Glutamatergic neuron (in vitro differentiated cells): ENCODE data around the gene SLC35B1. TPM values are rescaled to one million over a fixed set of nuclear protein-coding genes. Genes with fewer than 3 reads are reported as not detected.
"Not testable (repeated sequence)": the region's sequence is repeated elsewhere in the genome, so short reads cannot be mapped to it uniquely, and the experiment has no call there.

ENCODE experiments used
- DNase-seq: peaks from one replicate; pipeline ENCODE4 v3.0.0; 2022
- H3K27ac Mint-ChIP-seq: one replicate; pipeline ENCODE4 v1.8.0; 2020; ENCODE audit warnings: mild to moderate bottlenecking, mixed read lengths, inconsistent platforms; ENCODE audit not compliant: unreplicated experiment
- H3K27me3 Mint-ChIP-seq: one replicate; pipeline ENCODE4 v1.8.0; 2020; ENCODE audit warnings: mild to moderate bottlenecking, moderate library complexity, mixed read lengths, inconsistent platforms; ENCODE audit not compliant: unreplicated experiment
- H3K36me3 Mint-ChIP-seq: one replicate; pipeline ENCODE4 v1.8.0; 2020; ENCODE audit warnings: mild to moderate bottlenecking, mixed read lengths, inconsistent platforms; ENCODE audit not compliant: unreplicated experiment
- H3K4me1 Mint-ChIP-seq: one replicate; pipeline ENCODE4 v1.8.0; 2020; ENCODE audit warnings: mild to moderate bottlenecking, low read depth, mixed read lengths, inconsistent platforms; ENCODE audit not compliant: unreplicated experiment
- H3K4me3 Mint-ChIP-seq: one replicate; pipeline ENCODE4 v1.8.0; 2020; ENCODE audit warnings: mild to moderate bottlenecking, mixed read lengths, inconsistent platforms; ENCODE audit not compliant: unreplicated experiment
- H3K9me3 Mint-ChIP-seq: one replicate; pipeline ENCODE4 v1.8.0; 2020; ENCODE audit warnings: mild to moderate bottlenecking, moderate library complexity, mixed read lengths, inconsistent platforms; ENCODE audit not compliant: unreplicated experiment
- CTCF ChIP-seq: fragments of 200-600 bp; sonication (generic); IDR thresholded peaks from one replicate; pipeline ENCODE4 v1.5.0; 2021; ENCODE audit not compliant: partially characterized antibody, unreplicated experiment
- total RNA-seq: library from RNA; stranded (reverse); fragmentation: NEBNext Ultra II Directional; extraction: Animal tissue kit (Norgen Biotek cat#: 25700); gene quantifications from one replicate; pipeline ENCODE4 v1.2.1, GENCODE V29; 2021; ENCODE audit not compliant: unreplicated experiment

The SLC35B1 gene
- total RNA-seq, 1 donor from 2014 or later = 123 TPM

GRCh38 chr17:49727380-49727779, 19.6 kb upstream of the SLC35B1 start:
- no peak for DNase-seq
- H3K27ac Mint-ChIP-seq = no peak overlapping the region
- peaks cover 35% of the 10 kb centered on the region for H3K4me1 Mint-ChIP-seq
- H3K36me3 Mint-ChIP-seq = peaks cover 9% of the 10 kb centered on the region
- no peak overlapping the region for H3K4me3 Mint-ChIP-seq
- peaks cover 5% of the 10 kb centered on the region for H3K9me3 Mint-ChIP-seq
- H3K27me3 Mint-ChIP-seq = peaks cover 11% of the 10 kb centered on the region
- TF ChIP-seq CTCF = no peak

- no peak for DNase-seq
- Mint-ChIP-seq H3K4me1 (peaks cover 38% of the 10 kb centered on the region), H3K27ac (peak overlapping the region; percentile 80), H3K9me3 (peaks cover 5% of the 10 kb centered on the region), H3K4me3 (peak overlapping the region; percentile 18), H3K27me3 (peaks cover 11% of the 10 kb centered on the region), H3K36me3 (peaks cover 9% of the 10 kb centered on the region)
- TF ChIP-seq CTCF = no peak
Measured at GRCh38 chr17:49725452-49726130, 17.8 kb upstream of the SLC35B1 start.

GRCh38 chr17:49724552-49724951, 16.8 kb upstream of the SLC35B1 start:
- DNase-seq, H3K9me3 Mint-ChIP-seq, H3K36me3 Mint-ChIP-seq: not testable (repeated sequence)
- Mint-ChIP-seq H3K4me1 (peaks cover 38% of the 10 kb centered on the region), H3K27me3 (peaks cover 11% of the 10 kb centered on the region), H3K4me3 (peak overlapping the region; percentile 18), H3K27ac (peak overlapping the region; percentile 99)

- peak overlapping the region; percentile 99 for H3K27ac Mint-ChIP-seq
- TF ChIP-seq CTCF = no peak
- H3K4me1 Mint-ChIP-seq = peaks cover 33% of the 10 kb centered on the region
- peak; percentile 69 for DNase-seq
- peaks cover 9% of the 10 kb centered on the region for H3K36me3 Mint-ChIP-seq
- peak overlapping the region; percentile 74 for H3K4me3 Mint-ChIP-seq
- peaks cover 11% of the 10 kb centered on the region for H3K27me3 Mint-ChIP-seq
- peaks cover 5% of the 10 kb centered on the region for H3K9me3 Mint-ChIP-seq
Measured at GRCh38 chr17:49723423-49723822, 15.7 kb upstream of the SLC35B1 start.

GRCh38 chr17:49722066-49722465, 14.3 kb upstream of the SLC35B1 start:
- peak overlapping the region; percentile 99 for H3K27ac Mint-ChIP-seq
- H3K4me3 Mint-ChIP-seq = no peak overlapping the region
- peaks cover 5% of the 10 kb centered on the region for H3K9me3 Mint-ChIP-seq
- peaks cover 11% of the 10 kb centered on the region for H3K27me3 Mint-ChIP-seq
- no peak for DNase-seq
- H3K4me1 Mint-ChIP-seq = peaks cover 33% of the 10 kb centered on the region
- no peak for TF ChIP-seq CTCF
- H3K36me3 Mint-ChIP-seq = peaks cover 9% of the 10 kb centered on the region
